Measurements from ENCODE around the gene ABCF1.
A peak's percentile ranks its signal among the peaks of the same experiment; 100 is the strongest.
"Not testable (repeated sequence)": the region's sequence is repeated elsewhere in the genome, so short reads cannot be mapped to it uniquely, and the experiment has no call there.

The ABCF1 gene

GRCh38 chr6:30572148-30572547, 906 bp downstream of the ABCF1 start:
- ATAC-seq (no peak), DNase-seq (no peak)
- H3K27ac Mint-ChIP-seq, result peak overlapping the region; percentile 99 to 100
- H3K4me3 Mint-ChIP-seq, result peak overlapping the region; percentile 95 to 99
- no peaks in the 10 kb centered on the region for H3K27me3 Mint-ChIP-seq
- no peaks in the 10 kb centered on the region for H3K9me3 Mint-ChIP-seq
- peaks cover 76% of the 10 kb centered on the region for H3K4me1 Mint-ChIP-seq

- DNase-seq (no peak), ATAC-seq (no peak)
- Mint-ChIP-seq H3K4me1 (peaks cover 78% of the 10 kb centered on the region), H3K9me3 (no peaks in the 10 kb centered on the region), H3K27me3 (no peaks in the 10 kb centered on the region), H3K27ac (peak overlapping the region in 1 of 2 donors; percentile 20), H3K4me3 (peak overlapping the region; percentile 95 to 99)
These were observed 1.9 kb downstream of the ABCF1 start for GRCh38 chr6:30573113-30573512.

GRCh38 chr6:30578051-30578450, 6.8 kb downstream of the ABCF1 start:
- no peaks in the 10 kb centered on the region for H3K9me3 Mint-ChIP-seq
- no peak for ATAC-seq
- peak overlapping the region in 1 of 2 donors; percentile 49 for H3K27ac Mint-ChIP-seq
- no peaks in the 10 kb centered on the region for H3K27me3 Mint-ChIP-seq
- H3K4me1 Mint-ChIP-seq, result peaks cover 37% of the 10 kb centered on the region
- no peak overlapping the region for H3K4me3 Mint-ChIP-seq
- DNase-seq, result no peak

- H3K27me3 Mint-ChIP-seq, result no peaks in the 10 kb centered on the region
- no peaks in the 10 kb centered on the region for H3K9me3 Mint-ChIP-seq
- no peak for ATAC-seq
- no peak overlapping the region for H3K27ac Mint-ChIP-seq
- H3K4me1 Mint-ChIP-seq, result no peaks in the 10 kb centered on the region
- DNase-seq, result no peak
- no peak overlapping the region for H3K4me3 Mint-ChIP-seq
These were observed 12.7 kb downstream of the ABCF1 start for GRCh38 chr6:30583921-30584320.

- H3K27ac Mint-ChIP-seq, result no peak overlapping the region
- H3K9me3 Mint-ChIP-seq, result no peaks in the 10 kb centered on the region
- ATAC-seq (no peak), DNase-seq (no peak)
- no peak overlapping the region for H3K4me3 Mint-ChIP-seq
- no peaks in the 10 kb centered on the region for H3K27me3 Mint-ChIP-seq
- H3K4me1 Mint-ChIP-seq, result peaks cover 6% of the 10 kb centered on the region
These were observed 18.6 kb downstream of the ABCF1 start for GRCh38 chr6:30589754-30590358.

GRCh38 chr6:30590509-30590908, 19.3 kb downstream of the ABCF1 start:
- Mint-ChIP-seq H3K27ac (peak overlapping the region in 1 of 2 donors; percentile 56), H3K4me1 (peaks cover 6% of the 10 kb centered on the region), H3K9me3 (no peaks in the 10 kb centered on the region), H3K4me3 (no peak overlapping the region), H3K27me3 (no peaks in the 10 kb centered on the region)
- no peak for DNase-seq
- ATAC-seq, result no peak

- peaks cover 6% of the 10 kb centered on the region for H3K4me1 Mint-ChIP-seq
- no peak overlapping the region for H3K4me3 Mint-ChIP-seq
- ATAC-seq (no peak), DNase-seq (no peak)
- peak overlapping the region in 1 of 2 donors; percentile 5 for H3K27ac Mint-ChIP-seq
- no peaks in the 10 kb centered on the region for H3K27me3 Mint-ChIP-seq
- H3K9me3 Mint-ChIP-seq, result no peaks in the 10 kb centered on the region
These were observed 19.8 kb downstream of the ABCF1 start for GRCh38 chr6:30591008-30591407.

- H3K27me3 Mint-ChIP-seq, result no peaks in the 10 kb centered on the region
- H3K9me3 Mint-ChIP-seq, result no peaks in the 10 kb centered on the region
- no peak overlapping the region for H3K4me3 Mint-ChIP-seq
- ATAC-seq (no peak), DNase-seq (no peak)
- H3K27ac Mint-ChIP-seq, result peak overlapping the region; percentile 3
- peaks cover 13% of the 10 kb centered on the region for H3K4me1 Mint-ChIP-seq
These were observed 21.0 kb downstream of the ABCF1 start for GRCh38 chr6:30592287-30592686.

GRCh38 chr6:30597315-30598144, 26.3 kb downstream of the ABCF1 start:
- not testable (repeated sequence) for H3K4me3 Mint-ChIP-seq, H3K9me3 Mint-ChIP-seq

GRCh38 chr6:30598912-30599624, 27.8 kb downstream of the ABCF1 start:
- H3K27me3 Mint-ChIP-seq, result no peaks in the 10 kb centered on the region
- H3K27ac Mint-ChIP-seq, result peak overlapping the region; percentile 51 to 69
- no peaks in the 10 kb centered on the region for H3K9me3 Mint-ChIP-seq
- H3K4me3 Mint-ChIP-seq, result no peak overlapping the region
- peaks cover 46% of the 10 kb centered on the region for H3K4me1 Mint-ChIP-seq
- ATAC-seq (no peak), DNase-seq (no peak)

More at GRCh38 chr6:30597315-30598144, 26.3 kb downstream of the ABCF1 start:
- DNase-seq (peak; percentile 74 to 79), ATAC-seq (peak; percentile 86)
- H3K27me3 Mint-ChIP-seq, result not testable (repeated sequence)
- peak overlapping the region in 1 of 2 donors; percentile 90 for H3K27ac Mint-ChIP-seq
- peaks cover 30% of the 10 kb centered on the region for H3K4me1 Mint-ChIP-seq

- H3K4me3 Mint-ChIP-seq, result no peak overlapping the region
- H3K27me3 Mint-ChIP-seq, result no peaks in the 10 kb centered on the region
- no peaks in the 10 kb centered on the region for H3K9me3 Mint-ChIP-seq
- peaks cover 51% of the 10 kb centered on the region for H3K4me1 Mint-ChIP-seq
- H3K27ac Mint-ChIP-seq, result peak overlapping the region; percentile 51 to 69
- DNase-seq (no peak), ATAC-seq (no peak)
These were observed 28.5 kb downstream of the ABCF1 start for GRCh38 chr6:30599625-30600324.

- ATAC-seq, result no peak
- DNase-seq, result no peak
- Mint-ChIP-seq H3K4me1 (peaks cover 56% of the 10 kb centered on the region), H3K27ac (peak overlapping the region; percentile 2 to 40), H3K9me3 (no peaks in the 10 kb centered on the region), H3K27me3 (no peaks in the 10 kb centered on the region), H3K4me3 (no peak overlapping the region)
These were observed 29.3 kb downstream of the ABCF1 start for GRCh38 chr6:30600451-30600961.

- ATAC-seq (peak; percentile 2), DNase-seq (no peak)
- Mint-ChIP-seq H3K4me1 (peaks cover 56% of the 10 kb centered on the region), H3K27me3 (no peaks in the 10 kb centered on the region), H3K4me3 (peak overlapping the region in 1 of 2 donors; percentile 7), H3K9me3 (no peaks in the 10 kb centered on the region), H3K27ac (peak overlapping the region in 1 of 2 donors; percentile 71)
These were observed 30.2 kb downstream of the ABCF1 start for GRCh38 chr6:30601436-30601814.

GRCh38 chr6:30601815-30602641, 30.8 kb downstream of the ABCF1 start:
- H3K4me1 Mint-ChIP-seq, result peaks cover 52% of the 10 kb centered on the region
- no peak overlapping the region for H3K4me3 Mint-ChIP-seq
- no peaks in the 10 kb centered on the region for H3K27me3 Mint-ChIP-seq
- peak overlapping the region in 1 of 2 donors; percentile 71 for H3K27ac Mint-ChIP-seq
- DNase-seq, result no peak
- H3K9me3 Mint-ChIP-seq, result no peaks in the 10 kb centered on the region
- peak; percentile 47 for ATAC-seq
